Embryonic facial prominence (tissue), 1 donor: ENCODE data around the gene NTN4.
"Not testable (repeated sequence)": the region's sequence is repeated elsewhere in the genome, so short reads cannot be mapped to it uniquely, and the experiment has no call there.

Experiments used
- DNase-seq: peaks from one replicate; pipeline ENCODE4 v3.0.0-alpha.2; 2016; ENCODE audit errors: extremely low spot score

NTN4 gene

GRCh38 chr12:95790033-95790916 is at the start of gene NTN4:
Gene NTN4 (minus strand): TSS chr12:95790764. CDS start chr12:95790309, 455 bp downstream.
- DNase-seq, result no peak

GRCh38 chr12:95838125-95838524 is 47.6 kb upstream of the NTN4 start:
- no peak for DNase-seq

- no peak for DNase-seq
Measured at GRCh38 chr12:95837240-95838038, 46.9 kb upstream of the NTN4 start.

- no peak for DNase-seq
Measured at GRCh38 chr12:95836630-95837239, 46.2 kb upstream of the NTN4 start.

GRCh38 chr12:95836185-95836609 is 45.6 kb upstream of the NTN4 start:
- no peak for DNase-seq

GRCh38 chr12:95834572-95834971 is 44.0 kb upstream of the NTN4 start:
- DNase-seq, result no peak

GRCh38 chr12:95830335-95831089 is 39.9 kb upstream of the NTN4 start:
- no peak for DNase-seq

GRCh38 chr12:95829395-95829794 is 38.8 kb upstream of the NTN4 start:
- no peak for DNase-seq

- DNase-seq, result no peak
Measured at GRCh38 chr12:95820096-95820703, 29.6 kb upstream of the NTN4 start.

- peak; percentile 43 for DNase-seq
Measured at GRCh38 chr12:95815632-95816212, 25.2 kb upstream of the NTN4 start.

- not testable (repeated sequence) for DNase-seq
Measured at GRCh38 chr12:95812155-95812554, 21.6 kb upstream of the NTN4 start.

- DNase-seq, result no peak
Measured at GRCh38 chr12:95810411-95810810, 19.8 kb upstream of the NTN4 start.

GRCh38 chr12:95809000-95809680 is 18.6 kb upstream of the NTN4 start:
- no peak for DNase-seq

- DNase-seq, result no peak
Measured at GRCh38 chr12:95808146-95808545, 17.6 kb upstream of the NTN4 start.

GRCh38 chr12:95805864-95806671 is 15.5 kb upstream of the NTN4 start:
- DNase-seq, result no peak

- DNase-seq, result no peak
Measured at GRCh38 chr12:95804291-95804690, 13.7 kb upstream of the NTN4 start.

GRCh38 chr12:95803817-95804216 is 13.3 kb upstream of the NTN4 start:
- no peak for DNase-seq

- no peak for DNase-seq
Measured at GRCh38 chr12:95802482-95803270, 12.1 kb upstream of the NTN4 start.

GRCh38 chr12:95796982-95797289 is 6.4 kb upstream of the NTN4 start:
- DNase-seq, result no peak
